Measurements from ENCODE around the gene PKM. TPM values are rescaled to one million over a fixed set of nuclear protein-coding genes. Genes with fewer than 3 reads are reported as not detected.

PKM gene
- total and polyA plus RNA-seq, 2 donors from 2014 or later = 799 to 1,124 TPM

DNA sequence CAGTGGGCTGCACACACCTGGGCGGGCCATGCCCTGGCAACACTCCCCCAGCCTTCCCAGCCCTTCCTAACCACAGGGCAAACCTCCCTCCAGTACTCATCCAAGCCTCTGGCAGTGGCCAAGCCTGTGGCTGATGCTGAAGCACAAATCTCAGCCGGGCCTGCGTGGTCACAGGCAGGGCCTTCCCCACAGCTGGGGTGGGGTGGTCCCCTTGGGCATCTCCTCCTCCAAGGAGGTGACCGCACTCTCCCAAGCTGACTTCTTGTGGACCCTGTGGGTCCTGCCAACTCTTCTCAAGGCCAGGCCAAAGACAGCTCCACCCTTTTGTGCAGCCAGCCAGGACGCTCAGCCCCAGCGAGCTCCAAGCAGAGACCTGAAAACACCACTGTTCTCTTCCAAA lies 54.8 kb downstream of the PKM start:
- no peak for DNase-seq
- TF ChIP-seq, protein P1, sequence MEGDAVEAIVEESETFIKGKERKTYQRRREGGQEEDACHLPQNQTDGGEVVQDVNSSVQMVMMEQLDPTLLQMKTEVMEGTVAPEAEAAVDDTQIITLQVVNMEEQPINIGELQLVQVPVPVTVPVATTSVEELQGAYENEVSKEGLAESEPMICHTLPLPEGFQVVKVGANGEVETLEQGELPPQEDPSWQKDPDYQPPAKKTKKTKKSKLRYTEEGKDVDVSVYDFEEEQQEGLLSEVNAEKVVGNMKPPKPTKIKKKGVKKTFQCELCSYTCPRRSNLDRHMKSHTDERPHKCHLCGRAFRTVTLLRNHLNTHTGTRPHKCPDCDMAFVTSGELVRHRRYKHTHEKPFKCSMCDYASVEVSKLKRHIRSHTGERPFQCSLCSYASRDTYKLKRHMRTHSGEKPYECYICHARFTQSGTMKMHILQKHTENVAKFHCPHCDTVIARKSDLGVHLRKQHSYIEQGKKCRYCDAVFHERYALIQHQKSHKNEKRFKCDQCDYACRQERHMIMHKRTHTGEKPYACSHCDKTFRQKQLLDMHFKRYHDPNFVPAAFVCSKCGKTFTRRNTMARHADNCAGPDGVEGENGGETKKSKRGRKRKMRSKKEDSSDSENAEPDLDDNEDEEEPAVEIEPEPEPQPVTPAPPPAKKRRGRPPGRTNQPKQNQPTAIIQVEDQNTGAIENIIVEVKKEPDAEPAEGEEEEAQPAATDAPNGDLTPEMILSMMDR (IDR thresholded peaks at IDR 0.05; ENCODE audit: borderline replicate concordance, extremely low read depth, insufficient read depth) = no peak
- FAIRE-seq = no peak
- Histone ChIP-seq H3K4me1 (ENCODE audit: control insufficient read depth in 2 of 3, insufficient read depth in 2 of 3, low read depth in 1 of 3, low read length in 3 of 3) (peaks cover 0 to 13% (median 11%) of the 10 kb centered on the region in 3 donors), H3K27me3 (ENCODE audit: control insufficient read depth, insufficient read depth, low read length) (no peaks in the 10 kb centered on the region), H3K9me3 (ENCODE audit: control insufficient read depth in 2 of 3, insufficient read depth in 1 of 3, low read length in 3 of 3) (no peaks in the 10 kb centered on the region), H3K27ac (ENCODE audit: low read depth in 2 of 2, low read length in 2 of 2) (no peak overlapping the region), H3K9ac (ENCODE audit: low read length in 3 of 3) (no peak overlapping the region), H3K4me3 (ENCODE audit: low read length in 3 of 3) (no peak overlapping the region), H3K36me3 (ENCODE audit: control insufficient read depth in 2 of 3, insufficient read depth in 3 of 3, low read length in 3 of 3) (no peaks in the 10 kb centered on the region)
- intact Hi-C loops (cut with DNase I) = no loop called here

DNA sequence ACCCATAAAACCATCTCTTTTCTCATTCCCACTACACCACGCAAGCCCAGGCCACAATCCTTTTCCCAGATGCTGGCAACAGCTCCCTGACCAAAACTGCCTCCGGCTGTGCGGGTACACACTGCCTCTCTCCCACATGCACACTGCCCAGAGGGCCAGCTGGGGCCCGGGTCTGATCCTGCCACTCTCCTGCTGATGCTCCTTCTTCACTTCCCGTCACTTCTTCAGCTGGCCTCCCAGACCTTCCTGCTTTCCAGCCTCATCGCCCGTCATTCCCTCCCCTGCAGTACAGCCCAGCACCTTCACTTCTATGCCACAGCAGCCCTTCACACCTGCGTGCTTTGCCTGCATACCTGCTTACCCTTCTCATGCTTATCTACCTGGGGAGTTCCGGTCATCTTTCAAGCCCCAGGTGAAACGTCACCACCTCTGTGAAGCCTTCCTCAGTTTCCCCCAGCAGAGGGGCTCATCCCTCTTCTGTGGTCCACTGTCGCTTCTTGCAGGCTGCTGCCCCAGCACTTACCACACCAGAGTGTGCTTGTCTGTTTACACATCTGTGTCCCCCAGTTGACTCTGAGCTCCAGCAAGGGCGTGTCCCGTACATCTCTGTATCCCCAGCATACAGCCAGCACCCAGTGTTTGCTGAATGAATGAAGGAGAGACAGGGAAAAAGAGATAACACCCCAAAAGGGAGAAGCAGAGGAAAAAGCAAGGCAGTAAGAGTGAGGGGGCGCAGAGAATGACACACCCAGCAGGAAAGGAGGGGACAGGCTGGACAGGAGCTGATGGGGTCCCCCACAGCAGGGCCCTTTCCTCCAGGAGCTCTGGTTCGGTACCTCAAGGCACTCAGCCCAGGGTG lies 55.6 kb downstream of the PKM start:
- Histone ChIP-seq H3K36me3 (ENCODE audit: control insufficient read depth in 2 of 3, insufficient read depth in 3 of 3, low read length in 3 of 3) (no peaks in the 10 kb centered on the region), H3K9me3 (ENCODE audit: control insufficient read depth in 2 of 3, insufficient read depth in 1 of 3, low read length in 3 of 3) (no peaks in the 10 kb centered on the region), H3K4me1 (ENCODE audit: control insufficient read depth in 2 of 3, insufficient read depth in 2 of 3, low read depth in 1 of 3, low read length in 3 of 3) (peaks cover 0 to 11% (median 8%) of the 10 kb centered on the region in 3 donors), H3K27ac (ENCODE audit: low read depth in 2 of 2, low read length in 2 of 2) (no peak overlapping the region), H3K27me3 (ENCODE audit: control insufficient read depth, insufficient read depth, low read length) (no peaks in the 10 kb centered on the region), H3K9ac (ENCODE audit: low read length in 3 of 3) (no peak overlapping the region), H3K4me3 (ENCODE audit: low read length in 3 of 3) (no peak overlapping the region)
- no peak for FAIRE-seq
- intact Hi-C loops (cut with DNase I) = no loop called here
- no peak for DNase-seq
- TF ChIP-seq, protein P1 (IDR thresholded peaks at IDR 0.05; ENCODE audit: borderline replicate concordance, extremely low read depth, insufficient read depth) = no peak

DNA sequence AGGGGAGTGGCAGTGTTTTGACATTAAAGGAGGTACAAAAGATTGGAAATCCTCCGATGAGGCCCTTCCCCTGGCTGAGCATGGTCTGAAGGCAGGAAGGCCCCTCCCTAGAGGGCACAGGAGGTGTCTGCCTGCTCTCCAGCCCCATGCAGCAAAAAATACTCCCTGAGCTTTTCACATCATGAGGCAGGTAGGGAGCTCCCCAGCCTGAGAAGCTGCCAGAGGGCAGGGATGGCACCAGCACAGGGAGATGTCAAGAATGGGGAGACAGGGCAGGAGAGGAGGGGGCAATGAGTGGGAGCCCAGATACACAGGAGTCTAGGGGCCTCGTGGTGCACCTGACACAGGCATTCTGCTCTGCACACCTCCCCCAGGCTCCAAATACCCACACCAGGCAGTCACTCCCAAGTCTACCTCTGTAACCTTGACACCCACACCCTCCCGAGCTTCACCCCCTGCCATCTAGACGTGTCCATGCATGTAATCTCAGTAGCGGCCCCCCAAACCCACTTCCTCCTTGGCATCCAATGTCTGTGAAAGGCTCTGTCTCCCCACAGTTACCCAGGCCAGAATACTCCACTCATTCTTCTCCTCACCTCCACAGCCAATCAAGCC lies 56.3 kb downstream of the PKM start:
- Histone ChIP-seq H3K4me3 (ENCODE audit: low read length in 3 of 3) (no peak overlapping the region), H3K27ac (ENCODE audit: low read depth in 2 of 2, low read length in 2 of 2) (no peak overlapping the region), H3K9ac (ENCODE audit: low read length in 3 of 3) (no peak overlapping the region), H3K9me3 (ENCODE audit: control insufficient read depth in 2 of 3, insufficient read depth in 1 of 3, low read length in 3 of 3) (no peaks in the 10 kb centered on the region), H3K36me3 (ENCODE audit: control insufficient read depth in 2 of 3, insufficient read depth in 3 of 3, low read length in 3 of 3) (no peaks in the 10 kb centered on the region), H3K27me3 (ENCODE audit: control insufficient read depth, insufficient read depth, low read length) (no peaks in the 10 kb centered on the region), H3K4me1 (ENCODE audit: control insufficient read depth in 2 of 3, insufficient read depth in 2 of 3, low read depth in 1 of 3, low read length in 3 of 3) (peaks cover 0 to 8% (median under 1%) of the 10 kb centered on the region in 3 donors)
- TF ChIP-seq, protein P1 (IDR thresholded peaks at IDR 0.05; ENCODE audit: borderline replicate concordance, extremely low read depth, insufficient read depth) = no peak
- intact Hi-C loops (cut with DNase I) = no loop called here
- FAIRE-seq (no peak), DNase-seq (no peak)

Measured in kidney (tissue), 14 donors.